Neutrophil (primary cell): ENCODE results near the gene GKAP1.

Experiments used
- H3K27ac ChIP-seq: fragments of 200-600 bp; sonication (generic); 2 replicates; pipeline ENCODE4 v1.5.1; 2016; ENCODE audit warnings: mild to moderate bottlenecking, moderate library complexity
- H3K27me3 ChIP-seq: fragments of 200-600 bp; sonication (generic); 2 replicates; pipeline ENCODE4 v1.6.0; 2016; ENCODE audit warnings: mild to moderate bottlenecking
- H3K36me3 ChIP-seq: fragments of 200-600 bp; sonication (generic); 2 replicates; pipeline ENCODE4 v1.5.1; 2017
- H3K4me1 ChIP-seq, 2 experiments: fragments of 200-600 bp in 1 of 2; sonication (generic) in 1 of 2; 1 replicate in 1 of 2; 2 replicates in 1 of 2; pipeline versions ENCODE4 v1.5.1 to v1.6.1; 2013 to 2016; ENCODE audit warnings: low read depth in 1 of 2, low read length in 1 of 2, mild to moderate bottlenecking in 1 of 2, moderate library complexity in 1 of 2; ENCODE audit not compliant: control insufficient read depth in 1 of 2, insufficient read depth in 1 of 2
- H3K4me3 ChIP-seq, 2 experiments: fragments of 200-600 bp in 1 of 2; sonication (generic) in 1 of 2; 1 replicate in 1 of 2; 2 replicates in 1 of 2; pipeline ENCODE4 v1.5.1; 2013 to 2016; ENCODE audit warnings: low read depth in 1 of 2, low read length in 1 of 2, mild to moderate bottlenecking in 1 of 2, moderate library complexity in 1 of 2
- H3K9me3 ChIP-seq: fragments of 200-600 bp; sonication (generic); 2 replicates; pipeline ENCODE4 v1.5.1; 2016
- TF ChIP-seq, protein P1 (sequence below): fragments of 200-600 bp; sonication (generic); IDR thresholded peaks from 2 replicates; pipeline ENCODE4 v1.5.1; 2016; ENCODE audit warnings: antibody characterized with exemption

GKAP1 gene

GRCh38 chr9:83800236-83801033 lies 17.1 kb downstream of the GKAP1 start:
- Histone ChIP-seq H3K27ac (no peak overlapping the region), H3K4me3 (no peak overlapping the region), H3K4me1 (no peaks in the 10 kb centered on the region), H3K9me3 (no peaks in the 10 kb centered on the region), H3K36me3 (no peaks in the 10 kb centered on the region), H3K27me3 (no peaks in the 10 kb centered on the region)
- TF ChIP-seq, protein P1, sequence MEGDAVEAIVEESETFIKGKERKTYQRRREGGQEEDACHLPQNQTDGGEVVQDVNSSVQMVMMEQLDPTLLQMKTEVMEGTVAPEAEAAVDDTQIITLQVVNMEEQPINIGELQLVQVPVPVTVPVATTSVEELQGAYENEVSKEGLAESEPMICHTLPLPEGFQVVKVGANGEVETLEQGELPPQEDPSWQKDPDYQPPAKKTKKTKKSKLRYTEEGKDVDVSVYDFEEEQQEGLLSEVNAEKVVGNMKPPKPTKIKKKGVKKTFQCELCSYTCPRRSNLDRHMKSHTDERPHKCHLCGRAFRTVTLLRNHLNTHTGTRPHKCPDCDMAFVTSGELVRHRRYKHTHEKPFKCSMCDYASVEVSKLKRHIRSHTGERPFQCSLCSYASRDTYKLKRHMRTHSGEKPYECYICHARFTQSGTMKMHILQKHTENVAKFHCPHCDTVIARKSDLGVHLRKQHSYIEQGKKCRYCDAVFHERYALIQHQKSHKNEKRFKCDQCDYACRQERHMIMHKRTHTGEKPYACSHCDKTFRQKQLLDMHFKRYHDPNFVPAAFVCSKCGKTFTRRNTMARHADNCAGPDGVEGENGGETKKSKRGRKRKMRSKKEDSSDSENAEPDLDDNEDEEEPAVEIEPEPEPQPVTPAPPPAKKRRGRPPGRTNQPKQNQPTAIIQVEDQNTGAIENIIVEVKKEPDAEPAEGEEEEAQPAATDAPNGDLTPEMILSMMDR: no peak

- TF ChIP-seq, protein P1: no peak
- Histone ChIP-seq H3K36me3 (no peaks in the 10 kb centered on the region), H3K4me3 (no peak overlapping the region), H3K9me3 (no peaks in the 10 kb centered on the region), H3K27me3 (no peaks in the 10 kb centered on the region), H3K4me1 (no peaks in the 10 kb centered on the region), H3K27ac (no peak overlapping the region)
Observed at GRCh38 chr9:83794051-83794450, 23.5 kb downstream of the GKAP1 start.

DNA sequence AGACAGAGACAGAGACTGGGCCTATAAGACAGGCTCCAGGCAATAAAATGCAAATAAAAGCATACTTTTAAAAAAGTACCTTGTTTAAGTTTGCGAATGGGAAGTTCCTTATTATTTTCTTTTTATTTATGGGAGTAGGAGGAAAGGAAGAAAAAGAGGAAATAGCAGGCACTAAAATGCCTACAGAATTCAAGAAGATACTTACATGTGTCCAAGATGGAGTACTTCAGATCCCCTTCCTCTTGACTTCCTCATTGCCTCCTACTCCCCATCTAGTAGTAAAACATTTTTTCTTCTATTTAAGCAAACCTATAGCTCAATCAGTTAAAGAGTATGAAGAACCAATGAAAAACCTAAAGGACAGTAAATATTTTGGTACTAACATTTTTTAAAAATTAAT lies 24.8 kb downstream of the GKAP1 start:
- Histone ChIP-seq H3K27me3 (no peaks in the 10 kb centered on the region), H3K4me3 (no peak overlapping the region), H3K4me1 (no peaks in the 10 kb centered on the region), H3K9me3 (no peaks in the 10 kb centered on the region), H3K27ac (no peak overlapping the region), H3K36me3 (no peaks in the 10 kb centered on the region)
- TF ChIP-seq, protein P1: no peak

GRCh38 chr9:83778164-83778563 lies 39.4 kb downstream of the GKAP1 start:
- H3K27ac ChIP-seq: no peak overlapping the region
- H3K9me3 ChIP-seq: no peaks in the 10 kb centered on the region
- H3K36me3 ChIP-seq: no peaks in the 10 kb centered on the region
- H3K4me1 ChIP-seq: no peaks in the 10 kb centered on the region
- TF ChIP-seq, protein P1: no peak
- H3K27me3 ChIP-seq: no peaks in the 10 kb centered on the region
- no peak overlapping the region for H3K4me3 ChIP-seq

- Histone ChIP-seq H3K27me3 (no peaks in the 10 kb centered on the region), H3K4me3 (no peak overlapping the region), H3K9me3 (no peaks in the 10 kb centered on the region), H3K27ac (no peak overlapping the region), H3K4me1 (no peaks in the 10 kb centered on the region), H3K36me3 (no peaks in the 10 kb centered on the region)
- TF ChIP-seq, protein P1: no peak
Observed at GRCh38 chr9:83775932-83776331, 41.6 kb downstream of the GKAP1 start.
